ENCODE results near the gene ANGPTL7.

The ANGPTL7 gene

GRCh38 chr1:11170102-11170501 lies 19.1 kb upstream of the ANGPTL7 start:
- H3K9me3 ChIP-seq (ENCODE audit: control insufficient read depth, insufficient read depth, low read depth, low read length): no peaks in the 10 kb centered on the region
- H3K27ac ChIP-seq (ENCODE audit: extremely low read depth, low read depth, low read length): no peak overlapping the region
- H3K4me3 ChIP-seq (ENCODE audit: low read depth, low read length): no peak overlapping the region
- TF ChIP-seq ZNF830 (tag by site-specific recombination; IDR thresholded peaks at IDR 0.05; ENCODE audit: low read depth) (no peak), ZNF121 (tag by site-specific recombination; IDR thresholded peaks at IDR 0.05) (peak; percentile 68; the same call in 1 of the 2 replicates), ZSCAN4 (tag by site-specific recombination; IDR thresholded peaks at IDR 0.05) (no peak)
- CTCF ChIA-PET: interaction anchor here (0.7 to 1.7 kb wide), 2 partner anchors 11 to 13 kb away, joined by 3 to 4 read pairs; no protein-coding TSS in a partner anchor
- POLR2A ChIA-PET: no interaction called here
- H3K4me1 ChIP-seq (ENCODE audit: control insufficient read depth, insufficient read depth, low read length): no peaks in the 10 kb centered on the region
- H3K36me3 ChIP-seq (ENCODE audit: control insufficient read depth in 2 of 2, insufficient read depth in 1 of 2, low read length in 2 of 2): peaks cover 0 to 39% of the 10 kb centered on the region in 2 experiments; a peak in 2 of 3 replicates

GRCh38 chr1:11174261-11174942 lies 14.8 kb upstream of the ANGPTL7 start:
- no peak overlapping the region for H3K27ac ChIP-seq (ENCODE audit: extremely low read depth, low read depth, low read length)
- TF ChIP-seq ZSCAN16 (tag by site-specific recombination; IDR thresholded peaks at IDR 0.05) (no peak), ZBTB44 (tag by site-specific recombination; IDR thresholded peaks at IDR 0.05) (peak; percentile 14; the same call in 1 of the 2 replicates), ZNF560 (tag by site-specific recombination; IDR thresholded peaks at IDR 0.05; ENCODE audit: borderline replicate concordance) (no peak), ZFP37 (tag by site-specific recombination; IDR thresholded peaks at IDR 0.05) (no peak), ZNF664 (tag by site-specific recombination; IDR thresholded peaks at IDR 0.05) (no peak), ZNF24 (tag by site-specific recombination; IDR thresholded peaks at IDR 0.05) (no peak), ZNF157 (tag by site-specific recombination; IDR thresholded peaks at IDR 0.05) (no peak), PBX3 (CRISPR knock-in tag; IDR thresholded peaks at IDR 0.05) (no peak), ZSCAN4 (tag by site-specific recombination; IDR thresholded peaks at IDR 0.05) (no peak), ZNF132 (tag by site-specific recombination; IDR thresholded peaks at IDR 0.05; ENCODE audit: borderline replicate concordance) (no peak), ZNF366 (tag by site-specific recombination; conservative IDR thresholded peaks at IDR 0.05) (no peak), BCL11A (tag by site-specific recombination; IDR thresholded peaks at IDR 0.05; ENCODE audit: low read depth) (no peak), GLI2 (tag by site-specific recombination; IDR thresholded peaks at IDR 0.05; ENCODE audit: borderline replicate concordance, low read depth) (no peak), ZNF184 (tag by site-specific recombination; IDR thresholded peaks at IDR 0.05) (no peak), PRDM6 (tag by site-specific recombination; IDR thresholded peaks at IDR 0.05) (peak; percentile 7; the same call in 1 of the 2 replicates), ATF2 (tag by site-specific recombination; IDR thresholded peaks at IDR 0.05; ENCODE audit: low read depth) (no peak), ZFP3 (tag by site-specific recombination; IDR thresholded peaks at IDR 0.05; ENCODE audit: low read depth) (no peak), ZNF555 (tag by site-specific recombination; conservative IDR thresholded peaks at IDR 0.05) (no peak), ZNF133 (tag by site-specific recombination; IDR thresholded peaks at IDR 0.05) (no peak), ZNF423 (tag by site-specific recombination; IDR thresholded peaks at IDR 0.05) (peak; percentile 65), ZNF530 (tag by site-specific recombination; IDR thresholded peaks at IDR 0.05; ENCODE audit: low read depth) (no peak)

More at GRCh38 chr1:11174261-11174942, 14.8 kb upstream of the ANGPTL7 start:
- ChIA-PET CTCF (interaction anchor here (1.0 kb wide), 1 partner anchor 137 kb away, joined by 3 read pairs; no protein-coding TSS in a partner anchor), POLR2A (no interaction called here)
- H3K9me3 ChIP-seq (ENCODE audit: control insufficient read depth, insufficient read depth, low read depth, low read length): no peaks in the 10 kb centered on the region
- no peak overlapping the region for H3K4me3 ChIP-seq (ENCODE audit: low read depth, low read length)
- peaks cover 9% of the 10 kb centered on the region for H3K4me1 ChIP-seq (ENCODE audit: control insufficient read depth, insufficient read depth, low read length)
- peaks cover 0 to 34% of the 10 kb centered on the region in 2 experiments; a peak in 2 of 3 replicates for H3K36me3 ChIP-seq (ENCODE audit: control insufficient read depth in 2 of 2, insufficient read depth in 1 of 2, low read length in 2 of 2)

Data from HEK293 (cell line).